ENCODE results near the gene NMNAT1. TPM values are rescaled to one million over a fixed set of nuclear protein-coding genes. Genes with fewer than 3 reads are reported as not detected.
"Not testable (repeated sequence)": the region's sequence is repeated elsewhere in the genome, so short reads cannot be mapped to it uniquely, and the experiment has no call there.

Gene NMNAT1
- total RNA-seq, 1 donor from 2014 or later, result 10.6 TPM

GRCh38 chr1:9917901-9918300, 25.4 kb upstream of the NMNAT1 start:
- no peak for DNase-seq (ENCODE audit: low read depth, low spot score)

DNA sequence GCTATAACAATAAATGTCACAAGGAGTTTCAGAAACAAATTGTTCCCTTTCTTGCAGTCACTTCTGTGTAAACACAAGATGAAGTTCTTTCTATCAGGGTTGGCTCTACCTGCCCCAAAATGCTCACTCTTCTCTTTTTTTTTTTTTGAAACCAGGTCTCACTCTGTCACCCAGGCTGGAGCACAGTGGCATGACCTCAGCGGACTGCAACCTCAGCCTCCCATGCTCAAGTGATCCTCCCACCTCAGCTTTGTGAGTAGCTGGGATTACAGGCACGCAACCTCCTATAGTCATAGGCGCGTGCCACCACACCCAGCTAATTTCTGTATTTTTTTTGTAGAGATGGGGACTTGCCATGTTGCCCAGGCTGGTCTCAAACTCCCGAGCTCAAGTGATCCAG, 22.7 kb upstream of the NMNAT1 start:
- DNase-seq (ENCODE audit: low read depth, low spot score), result no peak

DNA sequence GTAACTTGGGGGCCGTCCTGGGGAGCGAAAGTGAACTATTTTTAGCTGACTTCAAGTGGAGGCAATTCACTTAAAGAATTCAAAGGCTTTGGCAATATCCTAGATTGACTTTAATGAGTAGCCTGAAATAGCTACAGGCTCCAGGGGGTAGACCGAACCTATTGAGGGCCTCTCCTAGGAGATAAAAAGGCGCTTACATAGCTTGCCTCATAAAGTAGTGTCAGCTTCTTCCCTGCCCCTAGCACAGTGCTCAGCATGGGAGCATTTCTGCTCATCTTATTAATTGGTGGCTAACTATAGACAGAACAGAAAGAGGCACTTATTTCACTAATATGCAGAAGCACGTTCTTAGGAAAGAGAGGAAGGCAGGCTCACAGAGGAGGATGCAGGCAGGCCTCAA, 20.9 kb upstream of the NMNAT1 start:
- DNase-seq (ENCODE audit: low read depth, low spot score), result no peak

GRCh38 chr1:9927259-9927658, 16.0 kb upstream of the NMNAT1 start:
- no peak for DNase-seq (ENCODE audit: low read depth, low spot score)

GRCh38 chr1:9929431-9930385, 13.6 kb upstream of the NMNAT1 start:
- DNase-seq (ENCODE audit: low read depth, low spot score), result no peak

DNA sequence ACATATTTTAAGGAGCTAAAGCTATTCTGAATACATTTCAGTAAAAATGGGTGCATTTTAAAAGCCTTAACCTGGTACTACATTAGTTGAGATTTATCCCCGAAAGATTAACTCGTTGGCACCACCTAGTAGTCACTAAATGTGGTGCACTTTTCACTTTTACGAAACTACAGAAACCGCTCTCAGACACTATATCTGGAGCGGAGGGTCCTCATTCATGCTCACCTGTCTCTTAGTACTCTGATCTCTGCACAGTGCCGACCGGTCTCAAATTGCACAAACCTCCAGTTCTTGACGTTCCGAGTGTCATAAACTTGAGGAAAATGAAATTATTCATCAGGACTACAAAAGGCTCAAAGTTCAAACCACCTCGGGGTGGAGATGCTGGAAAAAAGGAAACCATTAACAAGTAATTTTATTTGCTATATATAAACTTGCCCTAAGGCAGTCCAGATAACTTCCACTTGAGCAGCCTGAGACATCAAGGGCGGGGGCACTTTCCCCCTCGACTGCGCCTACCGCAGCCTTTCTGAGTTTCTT, 806 bp upstream of the NMNAT1 start:
- peak; percentile 19 for DNase-seq (ENCODE audit: low read depth, low spot score)

DNA sequence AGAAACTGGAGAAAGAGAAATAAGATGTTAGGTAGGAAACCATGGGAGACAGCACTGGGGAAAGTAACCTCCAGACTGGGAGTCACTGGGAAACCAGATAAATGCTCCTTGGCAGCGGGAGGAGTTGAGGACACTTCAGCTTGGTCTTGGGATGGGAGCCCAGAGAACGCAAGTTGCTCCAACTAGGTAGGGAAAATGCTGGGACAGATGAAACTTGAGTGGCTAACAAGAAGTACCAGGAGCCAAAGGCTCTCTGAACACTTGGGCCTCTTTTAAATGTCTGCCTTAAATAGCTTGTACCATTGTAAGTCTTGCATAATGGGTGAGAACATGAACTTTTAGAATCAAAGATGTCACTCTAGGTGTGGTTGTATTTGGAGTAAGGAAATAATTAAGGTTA, 3.0 kb downstream of the NMNAT1 start:
- no peak for DNase-seq (ENCODE audit: low read depth, low spot score)

GRCh38 chr1:9957726-9958125, 14.5 kb downstream of the NMNAT1 start:
- DNase-seq (ENCODE audit: low read depth, low spot score), result no peak

GRCh38 chr1:9960011-9960410, 16.7 kb downstream of the NMNAT1 start:
- DNase-seq (ENCODE audit: low read depth, low spot score), result no peak

DNA sequence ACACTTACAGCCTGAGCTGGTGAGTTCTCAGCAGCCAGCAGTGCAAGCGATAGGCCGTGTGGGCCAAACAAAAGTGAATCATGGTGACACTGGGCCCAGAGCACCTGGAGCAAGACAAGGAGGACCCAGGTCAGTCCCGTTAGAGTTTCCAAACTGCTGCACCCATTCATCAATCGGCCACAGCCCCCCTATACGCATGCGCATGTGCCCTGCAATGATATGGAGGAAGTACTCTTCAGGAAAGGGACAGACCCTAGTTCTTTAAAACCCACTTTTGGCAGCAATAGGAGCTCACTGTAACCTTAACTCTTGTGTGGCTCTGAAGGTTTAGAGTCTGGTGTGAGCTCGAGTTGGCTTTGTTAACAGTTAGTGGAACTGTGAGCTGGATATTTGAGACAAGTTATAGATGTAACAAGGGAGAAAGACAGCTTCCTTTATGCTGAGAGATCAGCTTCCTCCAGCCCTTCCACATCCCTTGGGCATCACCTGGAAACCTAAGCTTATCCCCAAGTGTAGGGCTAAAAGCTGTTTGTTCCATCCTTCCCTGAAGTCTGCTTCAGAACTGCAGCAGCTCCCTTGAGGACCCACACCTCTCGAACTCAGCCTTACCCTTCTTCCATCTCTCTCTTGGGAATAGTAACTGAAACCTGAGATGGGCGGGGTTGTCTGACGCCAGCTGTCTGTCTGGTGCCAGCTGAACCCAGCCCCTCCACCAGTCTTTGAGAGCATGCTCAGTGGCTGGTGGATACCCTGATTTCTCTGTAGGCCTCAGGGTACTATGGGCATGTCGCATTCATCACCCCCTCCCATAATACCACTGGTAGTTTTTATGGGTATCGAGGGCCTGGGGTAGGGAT, 17.7 kb downstream of the NMNAT1 start:
- DNase-seq (ENCODE audit: low read depth, low spot score), result no peak

GRCh38 chr1:9984253-9984652, 41.0 kb downstream of the NMNAT1 start:
- no peak for DNase-seq (ENCODE audit: low read depth, low spot score)

DNA sequence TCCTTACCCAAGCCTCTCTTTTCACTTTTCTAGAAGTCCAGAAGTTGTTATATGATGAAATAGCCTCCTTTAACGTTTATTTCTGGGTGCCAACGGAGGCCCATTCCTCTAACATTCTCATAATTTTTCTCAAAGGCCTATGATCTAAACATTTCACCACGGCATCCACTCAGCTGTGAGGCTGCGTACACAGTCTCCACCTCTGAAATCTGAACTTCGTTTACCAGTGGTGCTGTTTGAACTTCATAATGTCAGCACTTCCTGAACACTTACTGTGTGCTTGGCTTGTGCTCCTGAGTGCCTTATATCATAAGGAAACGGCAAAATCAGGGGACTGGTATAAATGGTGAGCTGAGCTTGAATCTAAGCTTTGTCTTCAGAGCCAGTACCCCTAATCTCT, 41.7 kb downstream of the NMNAT1 start:
- no peak for DNase-seq (ENCODE audit: low read depth, low spot score)

DNA sequence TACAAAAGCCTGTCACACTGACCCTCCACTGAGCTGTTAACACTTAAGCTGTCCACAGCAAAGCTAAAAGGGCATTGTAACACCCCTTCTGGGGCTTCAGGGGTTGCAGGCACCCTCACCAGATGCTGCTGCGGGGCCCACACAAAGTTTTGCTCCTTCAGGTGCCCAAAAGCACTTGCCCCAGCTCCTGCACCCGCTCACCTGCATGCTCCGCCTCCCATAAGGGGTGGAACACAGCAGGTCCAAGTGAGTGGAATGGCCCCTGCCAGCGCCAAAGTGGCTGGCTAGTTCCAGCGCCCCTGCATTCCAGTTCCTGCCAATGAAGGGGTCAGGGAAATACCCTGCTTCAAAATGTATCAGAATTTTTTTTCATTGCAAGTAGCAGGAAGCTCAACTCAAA, 46.5 kb downstream of the NMNAT1 start:
- no peak for DNase-seq (ENCODE audit: low read depth, low spot score)

DNA sequence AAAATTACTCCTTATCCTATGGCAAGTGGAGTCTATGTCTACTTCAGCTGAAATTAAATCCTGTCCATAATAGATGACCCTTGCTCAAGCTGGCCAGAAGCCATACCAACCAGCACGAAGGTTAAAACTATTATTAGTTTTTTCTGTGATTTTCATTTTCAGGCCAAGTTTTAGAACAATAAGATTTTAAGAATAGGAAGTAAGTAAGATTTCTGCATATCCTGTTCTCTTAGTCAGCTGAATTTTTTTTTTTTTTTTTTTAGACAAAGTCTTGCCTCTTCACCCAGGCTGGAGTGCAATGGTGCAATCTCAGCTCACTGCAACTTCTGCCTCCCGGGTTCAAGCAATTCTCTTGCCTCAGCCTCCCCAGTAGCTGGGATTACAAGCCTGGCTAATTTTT, 47.7 kb downstream of the NMNAT1 start:
- peak; percentile 54 for DNase-seq (ENCODE audit: low read depth, low spot score)

DNA sequence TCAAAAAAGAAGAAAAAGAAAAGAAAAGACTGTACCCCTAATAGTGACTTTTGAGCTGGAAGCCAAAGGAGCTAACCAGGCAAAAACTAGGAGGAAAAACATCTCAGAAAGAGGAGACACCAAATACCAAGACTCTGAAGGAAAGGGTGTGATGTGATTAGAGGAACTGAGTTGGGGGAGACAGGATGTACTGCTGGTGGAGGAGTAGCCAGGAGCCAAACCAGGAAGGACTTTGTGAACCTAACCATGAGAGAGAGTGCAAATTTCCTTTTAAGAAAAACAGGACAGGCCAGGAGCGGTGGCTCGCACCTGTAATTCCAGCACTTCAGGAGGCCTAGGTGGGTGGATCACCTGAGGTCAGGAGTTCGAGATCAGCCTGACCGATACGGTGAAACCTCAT, 49.6 kb downstream of the NMNAT1 start:
- no peak for DNase-seq (ENCODE audit: low read depth, low spot score)

DNA sequence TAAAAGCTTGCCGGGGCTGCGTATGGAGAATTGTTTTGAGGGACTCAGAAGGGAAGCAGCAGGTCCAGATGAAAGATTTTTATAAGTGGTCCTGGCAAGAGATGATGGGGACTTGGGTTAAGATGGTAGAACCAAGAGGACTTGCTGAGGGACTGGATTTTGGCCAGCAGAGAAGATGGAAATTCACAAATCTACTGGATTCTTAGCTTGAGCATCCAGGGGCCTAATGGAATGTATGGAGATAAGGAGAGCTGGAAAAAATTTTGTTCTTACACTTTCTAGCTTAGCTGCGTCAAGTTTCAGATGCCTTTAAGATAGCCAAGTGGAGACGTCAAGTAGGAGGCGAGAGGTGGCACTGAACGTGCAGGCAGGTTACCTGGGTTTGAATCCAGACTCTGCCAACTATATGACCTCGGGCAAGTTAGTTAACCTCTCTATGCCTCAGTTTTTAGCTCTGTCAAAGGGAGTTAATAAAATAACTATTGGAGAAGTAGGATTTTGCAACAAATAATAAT, 50.3 kb downstream of the NMNAT1 start:
- DNase-seq (ENCODE audit: low read depth, low spot score), result no peak

GRCh38 chr1:9996624-9997582, 53.6 kb downstream of the NMNAT1 start, which contains the start of gene RBP7:
RBP7 (plus strand) TSS chr1:9997228; CDS start chr1:9997259, 31 bp downstream.
- DNase-seq (ENCODE audit: low read depth, low spot score), result no peak

GRCh38 chr1:10001016-10001665, 57.9 kb downstream of the NMNAT1 start:
- no peak for DNase-seq (ENCODE audit: low read depth, low spot score)

- DNase-seq (ENCODE audit: low read depth, low spot score), result not testable (repeated sequence)
These were observed 62.0 kb downstream of the NMNAT1 start for GRCh38 chr1:10005248-10005647.

DNA sequence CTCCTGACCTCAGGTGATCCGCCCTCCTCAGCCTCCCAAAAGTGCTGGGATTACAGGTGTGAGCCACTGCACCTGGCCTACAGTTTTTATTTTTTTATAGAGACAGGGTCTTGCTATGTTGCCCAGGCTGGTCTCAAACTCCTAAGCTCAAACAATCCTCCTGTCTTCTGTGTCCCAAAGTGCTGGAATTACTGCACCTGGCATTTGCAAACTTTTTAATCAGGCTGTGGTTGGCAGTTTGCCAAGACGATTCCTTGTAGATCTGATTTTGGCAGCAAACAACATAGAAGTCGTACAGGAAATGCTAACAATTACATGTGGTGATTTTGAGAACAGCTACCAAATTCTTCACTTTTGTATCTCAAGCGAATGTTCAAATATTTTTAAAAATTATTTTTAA, 63.9 kb downstream of the NMNAT1 start:
- DNase-seq (ENCODE audit: low read depth, low spot score), result no peak

All from pulmonary artery endothelial cell (primary cell).